GM12873 (cell line): Measurements from ENCODE around the gene TEPSIN.

Experiments
- TF ChIP-seq, protein P1 (sequence below): IDR thresholded peaks from 2 replicates; pipeline ENCODE4 v1.5.1; 2012; ENCODE audit warnings: low read depth, mild to moderate bottlenecking, moderate library complexity, low read length, control low read depth; ENCODE audit not compliant: insufficient read depth; ENCODE audit errors: missing control alignments

The TEPSIN gene

DNA sequence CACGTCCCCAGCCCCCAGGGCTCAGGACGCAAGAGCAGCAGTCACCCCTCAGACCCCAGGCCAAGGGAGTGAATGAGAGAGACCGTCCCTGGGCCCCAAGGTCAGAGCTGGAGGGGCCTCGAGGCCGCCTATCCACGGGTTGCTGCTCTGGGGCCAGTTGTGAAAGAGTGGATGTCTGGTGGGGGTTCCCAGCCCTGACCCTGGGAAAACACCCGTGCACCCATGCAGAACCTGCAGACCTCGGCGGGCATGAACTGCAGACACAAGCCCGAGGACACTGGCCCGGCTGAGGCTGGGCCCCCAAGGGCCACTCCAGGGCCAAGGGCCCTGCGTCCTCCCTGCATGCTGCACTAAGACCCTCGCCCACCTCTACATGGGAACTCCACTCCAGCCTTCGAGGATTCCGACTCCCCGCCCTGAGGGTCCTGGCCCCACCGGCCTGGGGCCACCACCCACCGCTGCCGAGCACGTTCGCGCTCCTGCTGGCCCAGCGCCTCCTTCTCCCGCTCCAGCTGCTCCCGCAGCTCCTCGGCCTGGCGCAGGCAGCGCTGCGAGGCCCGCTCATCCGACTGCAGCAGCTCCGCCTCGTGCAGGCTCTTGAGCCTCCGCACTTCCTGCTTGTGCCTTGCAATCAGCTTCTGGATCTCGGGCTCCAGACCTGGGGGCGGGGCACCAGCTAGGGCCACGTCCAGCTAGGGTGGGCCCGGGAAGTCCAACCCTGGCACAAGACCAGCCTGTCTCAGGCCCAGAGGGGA lies 45.2 kb downstream of the TEPSIN start:
- TF ChIP-seq, protein P1, sequence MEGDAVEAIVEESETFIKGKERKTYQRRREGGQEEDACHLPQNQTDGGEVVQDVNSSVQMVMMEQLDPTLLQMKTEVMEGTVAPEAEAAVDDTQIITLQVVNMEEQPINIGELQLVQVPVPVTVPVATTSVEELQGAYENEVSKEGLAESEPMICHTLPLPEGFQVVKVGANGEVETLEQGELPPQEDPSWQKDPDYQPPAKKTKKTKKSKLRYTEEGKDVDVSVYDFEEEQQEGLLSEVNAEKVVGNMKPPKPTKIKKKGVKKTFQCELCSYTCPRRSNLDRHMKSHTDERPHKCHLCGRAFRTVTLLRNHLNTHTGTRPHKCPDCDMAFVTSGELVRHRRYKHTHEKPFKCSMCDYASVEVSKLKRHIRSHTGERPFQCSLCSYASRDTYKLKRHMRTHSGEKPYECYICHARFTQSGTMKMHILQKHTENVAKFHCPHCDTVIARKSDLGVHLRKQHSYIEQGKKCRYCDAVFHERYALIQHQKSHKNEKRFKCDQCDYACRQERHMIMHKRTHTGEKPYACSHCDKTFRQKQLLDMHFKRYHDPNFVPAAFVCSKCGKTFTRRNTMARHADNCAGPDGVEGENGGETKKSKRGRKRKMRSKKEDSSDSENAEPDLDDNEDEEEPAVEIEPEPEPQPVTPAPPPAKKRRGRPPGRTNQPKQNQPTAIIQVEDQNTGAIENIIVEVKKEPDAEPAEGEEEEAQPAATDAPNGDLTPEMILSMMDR, result no peak

GRCh38 chr17:81193051-81193410 lies 45.8 kb downstream of the TEPSIN start:
- TF ChIP-seq, protein P1, result no peak

DNA sequence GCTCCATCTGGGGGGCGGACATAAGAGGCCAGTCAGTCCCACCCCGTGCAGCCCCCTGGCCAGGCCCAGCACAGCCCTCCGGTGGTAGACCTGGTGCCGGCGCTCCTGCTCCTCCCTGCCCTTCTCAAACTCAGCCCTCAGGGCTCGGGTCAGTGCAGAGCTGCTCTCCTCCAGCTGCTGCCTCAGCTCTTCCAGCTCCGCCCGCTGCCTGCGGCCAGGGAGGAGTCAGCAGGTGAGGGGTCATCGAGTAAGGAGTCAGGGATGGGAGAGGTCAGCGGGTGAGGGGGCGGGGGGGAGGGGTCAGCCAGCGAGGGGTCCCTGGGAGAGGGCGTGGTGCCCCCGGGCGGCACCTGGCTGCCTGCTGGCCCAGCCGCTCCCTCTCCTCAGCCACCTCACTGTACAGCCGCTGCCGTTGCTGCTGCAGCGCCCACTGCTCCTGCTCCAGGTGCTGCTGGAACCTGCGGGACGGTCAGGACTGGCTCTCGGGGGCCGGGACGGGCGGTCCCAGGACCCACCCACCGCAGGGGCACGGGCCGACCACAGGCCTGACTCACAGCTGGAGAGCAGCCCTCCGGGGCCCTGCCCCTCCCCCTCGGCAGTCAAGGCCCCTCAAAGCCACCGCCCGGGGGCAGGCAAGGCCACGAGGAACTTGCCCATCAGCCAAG lies 46.3 kb downstream of the TEPSIN start:
- TF ChIP-seq, protein P1, result no peak

- TF ChIP-seq, protein P1, result no peak
Observed at GRCh38 chr17:81191646-81192045, 47.2 kb downstream of the TEPSIN start.

DNA sequence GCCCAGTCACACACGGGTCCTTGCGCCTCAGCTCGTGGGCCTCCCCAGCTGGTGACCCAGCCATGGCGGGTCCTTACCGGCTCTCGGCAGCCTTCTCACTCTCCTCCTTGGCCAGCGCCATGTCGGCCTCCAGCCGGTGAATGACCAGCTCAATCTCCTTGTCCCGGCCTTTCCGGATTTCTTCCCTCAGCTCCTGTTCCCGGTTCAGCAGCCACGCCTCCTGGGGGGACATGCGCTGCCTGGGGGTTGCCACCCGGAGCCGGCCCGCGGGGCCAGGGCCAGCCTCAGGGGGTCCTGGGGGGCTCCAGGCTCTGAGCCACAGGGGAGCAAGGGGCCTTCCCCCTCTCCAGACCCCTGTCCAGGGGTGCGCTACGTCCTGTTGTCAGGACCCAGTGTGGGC lies 47.7 kb downstream of the TEPSIN start:
- TF ChIP-seq, protein P1, result no peak

GRCh38 chr17:81190591-81190990 lies 48.3 kb downstream of the TEPSIN start:
- TF ChIP-seq, protein P1, result no peak

- TF ChIP-seq, protein P1, result no peak
Observed at GRCh38 chr17:81189670-81190530, 49.0 kb downstream of the TEPSIN start.
